ENCODE measurements around the gene CDH5. TPM values are rescaled to one million over a fixed set of nuclear protein-coding genes. Genes with fewer than 3 reads are reported as not detected.

Gene CDH5
- total RNA-seq, 6 experiments from 2014 or later: 9.0 to 25.7 (median 15.4) TPM

GRCh38 chr16:66408163-66409048, 41.9 kb downstream of the CDH5 start:
- H3K4me1 ChIP-seq: peaks cover 0 to 7% (median 3%) of the 10 kb centered on the region in 4 donors
- H3K4me3 ChIP-seq: no peak overlapping the region
- peak overlapping the region; percentile 11 to 37 (median 16) for H3K27ac ChIP-seq
- no peaks in the 10 kb centered on the region for H3K36me3 ChIP-seq
- TF ChIP-seq POLR2A (IDR thresholded peaks at IDR 0.05) (no peak), CTCF (IDR thresholded peaks at IDR 0.05) (no peak)
- intact Hi-C loops (cut with DNase I): loop anchor here (5.0 to 10.0 kb wide), 4 partner anchors 74 to 466 kb away; no protein-coding TSS in a partner anchor
- DNase-seq (no peak), ATAC-seq (peak; percentile 59 to 74 (median 62))
- 41% methylated on average over 3 of the region's 5 CpGs for WGBS (ENCODE audit: insufficient coverage, low coverage, low lambda C conversion rate, missing lambda C conversion rate)
- no peaks in the 10 kb centered on the region for H3K9me3 ChIP-seq
- H3K27me3 ChIP-seq: no peaks in the 10 kb centered on the region

- ATAC-seq (no peak), DNase-seq (no peak)
- WGBS (ENCODE audit: insufficient coverage, low coverage, low lambda C conversion rate, missing lambda C conversion rate): 54% methylated on average over 5 of the region's 5 CpGs
- H3K4me3 ChIP-seq: no peak overlapping the region
- no peaks in the 10 kb centered on the region for H3K27me3 ChIP-seq
- no peaks in the 10 kb centered on the region for H3K36me3 ChIP-seq
- peak overlapping the region in 2 of 3 donors; percentile 11 to 37 for H3K27ac ChIP-seq
- peaks cover 0 to 7% (median 3%) of the 10 kb centered on the region in 4 donors for H3K4me1 ChIP-seq
- intact Hi-C loops (cut with DNase I): loop anchor here (5.0 to 10.0 kb wide), 4 partner anchors 73 to 466 kb away; no protein-coding TSS in a partner anchor
- TF ChIP-seq CTCF (IDR thresholded peaks at IDR 0.05) (no peak), POLR2A (IDR thresholded peaks at IDR 0.05) (no peak)
- H3K9me3 ChIP-seq: no peaks in the 10 kb centered on the region
Observed at GRCh38 chr16:66409156-66409555, 42.7 kb downstream of the CDH5 start.

- Histone ChIP-seq H3K27ac (no peak overlapping the region), H3K4me1 (peaks cover 0 to under 1% (median 0%) of the 10 kb centered on the region in 4 donors), H3K9me3 (no peaks in the 10 kb centered on the region), H3K4me3 (no peak overlapping the region), H3K27me3 (no peaks in the 10 kb centered on the region), H3K36me3 (no peaks in the 10 kb centered on the region)
- intact Hi-C loops (cut with DNase I): no loop called here
- TF ChIP-seq POLR2A (IDR thresholded peaks at IDR 0.05) (no peak), CTCF (IDR thresholded peaks at IDR 0.05) (no peak)
- DNase-seq: no peak
- ATAC-seq: no peak
Observed at GRCh38 chr16:66412182-66412581, 45.7 kb downstream of the CDH5 start.

GRCh38 chr16:66414891-66415290, 48.4 kb downstream of the CDH5 start:
- no peaks in the 10 kb centered on the region for H3K9me3 ChIP-seq
- intact Hi-C loops (cut with DNase I): no loop called here
- WGBS (ENCODE audit: insufficient coverage, low coverage, low lambda C conversion rate, missing lambda C conversion rate): 30% methylated on average over 1 of the region's 1 CpG
- DNase-seq (no peak), ATAC-seq (no peak)
- H3K36me3 ChIP-seq: no peaks in the 10 kb centered on the region
- TF ChIP-seq CTCF (IDR thresholded peaks at IDR 0.05) (no peak), POLR2A (IDR thresholded peaks at IDR 0.05) (no peak)
- no peaks in the 10 kb centered on the region for H3K27me3 ChIP-seq
- no peaks in the 10 kb centered on the region for H3K4me1 ChIP-seq
- no peak overlapping the region for H3K27ac ChIP-seq
- H3K4me3 ChIP-seq: no peak overlapping the region
